RPMI7951 (cell line): ENCODE measurements around the gene PKN1. TPM values are rescaled to one million over a fixed set of nuclear protein-coding genes. Genes with fewer than 3 reads are reported as not detected.
"Not testable (repeated sequence)": the region's sequence is repeated elsewhere in the genome, so short reads cannot be mapped to it uniquely, and the experiment has no call there.

Experiments used
- DNase-seq: peaks from one replicate; pipeline ENCODE4 v3.0.0-alpha.2; 2012; ENCODE audit warnings: low read depth
- total RNA-seq: library from RNA; depleted of rRNA; stranded (reverse); fragments of >200 nt; shearing (Covaris generic); gene quantifications from 2 replicates; pipeline ENCODE4 v1.2.3, GENCODE V29; 2014

Gene PKN1
- total RNA-seq, 1 experiment from 2014 or later = 53.7 TPM

DNA sequence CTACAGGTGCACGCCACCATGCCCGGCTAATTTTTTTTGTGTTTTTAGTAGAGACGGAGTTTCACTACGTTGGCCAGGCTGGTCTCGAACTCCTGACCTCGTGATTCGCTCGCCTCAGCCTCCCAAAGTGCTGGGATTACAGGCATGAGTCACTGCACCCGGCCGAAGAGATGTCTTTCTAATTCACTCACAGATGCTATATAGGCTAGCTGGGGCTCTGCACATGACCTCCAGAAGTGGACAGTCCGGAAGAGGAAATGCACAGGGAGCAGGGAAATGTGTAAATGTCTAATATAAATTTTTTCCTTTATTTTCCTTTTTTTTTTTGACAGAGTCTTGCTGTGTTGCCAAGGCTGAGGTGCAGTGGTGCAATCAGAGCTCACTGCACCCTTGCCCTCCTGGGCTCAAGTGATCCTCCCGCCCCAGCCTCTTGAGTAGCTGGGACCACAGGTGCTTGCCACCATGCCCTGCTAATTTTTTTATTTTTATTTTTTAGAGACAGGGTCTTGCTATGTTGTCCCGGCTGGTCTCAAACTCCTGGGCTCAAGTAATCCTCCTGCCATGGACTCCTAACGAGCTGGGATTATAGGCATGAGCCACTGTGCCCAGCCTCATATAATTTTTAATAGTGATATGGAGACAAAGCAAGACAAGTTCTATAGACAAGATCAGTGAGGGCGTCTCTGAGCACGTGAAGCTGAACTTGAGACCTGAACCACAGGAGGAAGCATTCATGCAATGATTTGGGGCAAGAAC is 54.4 kb downstream of the PKN1 start:
- DNase-seq = no peak

GRCh38 chr19:14492756-14493337 is 59.7 kb downstream of the PKN1 start:
- DNase-seq = no peak

DNA sequence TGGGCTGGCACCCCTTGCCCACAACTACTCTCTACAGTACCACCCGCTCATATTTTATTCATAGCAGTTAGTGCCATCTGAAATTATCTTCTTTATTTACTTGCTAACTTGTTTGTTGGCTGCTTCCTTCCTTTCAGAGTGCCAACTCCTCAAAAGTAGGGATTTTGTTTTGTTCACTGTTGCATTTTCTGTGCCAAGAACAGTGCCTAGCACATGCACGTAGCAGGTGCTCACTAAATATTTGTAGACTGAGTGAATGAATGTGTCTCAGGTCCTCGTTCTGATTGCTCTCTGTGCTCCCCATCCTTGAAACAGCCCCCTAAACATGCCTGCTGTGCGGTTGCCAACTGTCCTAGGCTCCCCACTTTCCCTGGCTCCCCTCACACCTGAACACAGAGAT is 61.3 kb downstream of the PKN1 start:
- no peak for DNase-seq

GRCh38 chr19:14494910-14495671 is 62.0 kb downstream of the PKN1 start:
- no peak for DNase-seq

- no peak for DNase-seq
Measured at GRCh38 chr19:14495672-14496028, 62.5 kb downstream of the PKN1 start.

- peak; percentile 99 for DNase-seq
Measured at GRCh38 chr19:14496029-14496833, 63.1 kb downstream of the PKN1 start, which contains the start of gene GIPC1. GIPC1 (minus strand) TSS chr19:14496127; CDS start chr19:14482976, 13,151 bp downstream.

- DNase-seq = no peak
Measured at GRCh38 chr19:14496834-14497227, 63.7 kb downstream of the PKN1 start.

GRCh38 chr19:14497228-14497921 is 64.3 kb downstream of the PKN1 start:
- no peak for DNase-seq

DNA sequence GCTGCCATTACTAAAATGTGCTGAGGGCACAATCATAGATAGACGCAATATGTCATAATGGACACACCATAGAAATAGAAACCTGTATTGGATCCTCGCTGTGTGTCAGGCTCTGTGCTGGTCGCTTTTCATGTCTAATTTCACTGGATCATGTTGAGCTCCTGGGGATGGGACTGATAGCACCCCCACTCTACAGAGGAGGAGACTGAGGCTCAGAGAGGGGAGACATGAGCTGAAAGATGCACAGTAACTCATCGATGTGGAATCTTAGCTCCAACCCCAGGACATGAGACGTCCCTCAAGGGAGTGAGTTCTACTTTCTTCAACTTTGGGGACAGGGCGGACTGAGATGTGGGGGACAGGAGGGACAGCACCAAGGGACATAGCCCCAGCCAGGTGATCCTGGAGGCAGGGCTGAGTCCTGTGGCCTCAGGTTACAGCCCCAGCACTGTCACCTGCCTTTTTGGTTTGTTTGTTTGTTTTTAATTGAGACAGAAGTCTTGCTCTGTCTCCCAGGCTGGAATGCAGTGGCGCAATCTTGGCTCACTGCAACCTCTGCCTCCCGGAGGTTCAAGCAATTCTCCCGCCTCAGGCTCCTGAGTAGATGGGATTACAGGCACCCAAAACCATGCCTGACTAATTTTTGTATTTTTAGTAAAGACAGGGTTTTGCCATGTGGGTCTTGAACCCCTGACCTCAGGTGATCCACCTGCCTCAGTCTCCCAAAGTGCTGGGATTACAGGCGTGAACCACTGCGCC is 69.4 kb downstream of the PKN1 start:
- no peak for DNase-seq

DNA sequence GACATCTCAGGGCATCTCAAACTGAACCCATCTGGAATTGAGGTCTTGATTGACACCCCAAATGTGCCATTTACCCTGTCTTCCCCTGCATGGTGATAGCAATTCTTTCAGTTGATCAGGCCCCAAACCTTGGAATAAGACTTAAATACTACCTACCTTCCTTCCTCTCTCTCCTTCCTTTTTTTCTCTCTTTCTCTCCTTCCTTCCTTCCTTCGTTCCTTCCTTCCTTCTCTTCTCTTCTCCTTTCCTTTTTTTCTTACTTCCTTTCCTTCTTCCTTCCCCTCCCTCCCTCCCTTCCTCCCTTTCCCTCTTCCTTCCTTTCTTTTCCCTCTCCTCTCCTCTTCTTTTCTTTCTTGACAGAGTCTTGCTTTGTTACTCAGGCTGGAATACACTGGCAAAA is 70.2 kb downstream of the PKN1 start:
- DNase-seq = no peak

GRCh38 chr19:14504575-14504974 is 71.5 kb downstream of the PKN1 start:
- DNase-seq = not testable (repeated sequence)

DNA sequence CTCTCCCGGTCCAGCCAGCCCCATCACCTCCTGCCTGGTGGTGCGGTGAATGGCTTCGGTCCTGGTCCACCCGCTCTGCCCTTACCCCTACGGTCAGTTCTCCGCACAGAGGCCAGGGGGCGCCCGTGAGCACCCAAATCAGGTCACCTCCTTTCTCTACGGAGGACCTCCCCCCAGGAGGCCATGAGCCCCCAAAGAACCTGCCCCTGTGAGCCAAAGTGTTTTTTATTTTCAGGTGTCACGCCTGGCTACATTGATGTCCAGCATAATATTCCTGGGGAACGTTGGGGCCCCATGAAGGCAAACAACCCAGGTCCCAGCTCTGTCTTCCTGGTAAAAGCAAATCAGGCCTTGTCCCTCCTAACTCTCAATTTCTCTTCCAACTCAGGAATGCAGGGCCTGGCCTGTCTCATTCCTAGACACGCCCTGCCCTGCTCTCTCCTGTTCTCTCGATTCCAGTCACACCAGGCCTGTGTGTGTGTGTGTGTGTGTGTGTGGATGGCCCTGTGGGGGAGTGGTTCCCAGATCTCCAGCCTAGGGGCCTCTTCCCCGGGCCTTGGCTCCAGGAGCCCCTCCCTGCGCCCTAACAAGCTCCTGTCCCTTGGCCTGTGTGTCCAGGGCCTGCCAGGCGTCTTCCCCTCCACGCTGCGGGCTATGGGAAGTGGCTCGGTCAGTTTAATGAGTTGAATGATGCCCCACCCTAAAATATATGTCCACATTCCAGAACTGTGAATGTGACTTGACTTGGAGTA is 72.6 kb downstream of the PKN1 start:
- DNase-seq = peak; percentile 83

DNA sequence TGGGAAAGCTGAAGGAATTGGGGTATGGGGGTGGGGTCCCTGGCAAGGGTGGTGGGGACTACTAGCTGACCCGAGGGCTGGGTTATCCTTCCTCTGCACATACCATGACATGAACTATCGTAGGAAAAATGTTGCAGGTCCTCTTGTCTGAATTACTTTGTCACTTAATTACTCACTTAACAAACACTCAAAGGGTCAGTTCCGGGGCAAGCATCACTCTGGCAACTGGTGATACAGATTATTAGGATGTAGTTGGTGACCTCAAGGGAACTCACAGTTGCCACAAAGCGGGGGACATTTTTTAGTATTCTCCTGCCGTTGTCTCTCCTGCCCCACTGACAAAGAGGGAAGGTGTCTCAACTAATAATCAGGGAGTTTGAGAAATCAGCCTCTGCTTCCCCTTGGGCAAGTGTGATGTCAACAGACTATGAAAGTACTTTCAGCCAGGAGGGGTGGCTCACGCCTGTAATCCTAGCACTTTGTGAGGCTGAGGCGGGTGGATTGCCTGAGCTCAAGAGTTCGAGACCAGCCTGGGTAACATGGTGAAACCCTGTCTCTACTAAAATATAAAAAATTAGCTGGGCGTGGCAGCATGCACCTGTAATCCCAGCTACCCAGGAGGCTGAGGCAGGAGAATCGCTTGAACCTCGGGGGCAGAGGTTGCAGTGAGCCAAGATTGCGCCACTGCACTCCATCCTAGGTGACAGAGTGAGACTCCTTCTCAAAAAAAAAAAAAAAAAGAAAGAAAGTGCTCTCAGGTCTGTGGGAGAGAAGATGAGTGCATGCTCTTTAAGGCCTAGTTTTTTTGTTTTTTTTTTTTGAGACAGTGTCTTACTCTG is 74.8 kb downstream of the PKN1 start:
- peak; percentile 70 for DNase-seq

DNA sequence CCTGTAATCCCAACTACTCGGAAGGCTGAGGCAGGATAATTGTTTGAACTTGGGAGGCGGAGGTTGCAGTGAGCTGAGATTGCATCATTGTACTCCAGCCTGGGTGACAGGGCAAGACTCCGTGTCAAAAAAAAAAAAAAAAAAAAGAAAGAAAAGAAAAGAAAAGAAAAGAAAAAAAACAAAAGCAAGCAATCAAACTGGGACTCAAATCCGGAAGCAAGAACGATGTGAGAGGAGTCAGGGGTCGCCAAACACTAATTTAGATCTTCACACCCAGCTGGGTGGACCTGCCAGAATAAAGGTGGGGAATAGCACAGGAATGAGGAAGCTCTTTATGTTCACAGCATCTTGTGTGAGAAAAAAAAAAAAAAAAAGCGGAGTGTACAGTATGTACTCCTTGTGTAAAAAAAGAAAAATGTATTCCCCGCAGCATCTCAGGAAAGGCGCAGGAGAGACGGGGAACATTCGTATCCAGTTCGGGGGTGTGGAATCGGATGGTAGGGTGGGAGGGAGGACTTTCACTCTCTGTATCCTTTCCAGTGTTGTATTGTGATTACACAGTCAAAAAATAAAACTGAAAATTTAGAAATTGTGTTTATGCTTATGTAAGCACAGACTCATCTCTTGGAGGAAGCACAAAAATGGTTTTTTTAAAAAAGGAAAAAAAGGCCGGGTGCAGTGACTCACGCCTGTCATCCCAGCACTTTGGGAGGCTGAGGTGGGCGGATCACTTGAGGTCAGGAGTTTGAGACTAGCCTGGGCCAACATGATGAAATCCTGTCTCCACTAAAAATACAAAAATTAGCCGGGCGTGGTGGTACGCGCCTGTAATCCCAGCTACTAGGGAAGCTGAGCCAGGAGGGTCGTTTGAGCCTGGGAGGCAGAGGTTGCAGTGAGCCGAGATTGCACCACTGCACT is 77.5 kb downstream of the PKN1 start:
- peak; percentile 65 for DNase-seq

GRCh38 chr19:14511229-14511593 is 78.1 kb downstream of the PKN1 start:
- no peak for DNase-seq

GRCh38 chr19:14512406-14512961 is 79.4 kb downstream of the PKN1 start:
- no peak for DNase-seq

GRCh38 chr19:14514215-14514863 is 81.2 kb downstream of the PKN1 start:
- DNase-seq = no peak
